Trophoblast cell (in vitro differentiated cells and primary cell): ENCODE measurements around the gene MED10.
"Not testable (repeated sequence)": the region's sequence is repeated elsewhere in the genome, so short reads cannot be mapped to it uniquely, and the experiment has no call there.

Experiments used
- DNase-seq, 2 donors: peaks; one replicate each; pipeline ENCODE4 v3.0.0-alpha.2; 2016
- H2AFZ ChIP-seq: 2 replicates; pipeline ENCODE4 v1.6.1; 2013; ENCODE audit warnings: low read length, moderate library complexity, mild to moderate bottlenecking; ENCODE audit not compliant: insufficient read depth, poor library complexity
- H2AK5ac ChIP-seq: 2 replicates; pipeline ENCODE4 v1.6.1; 2013; ENCODE audit warnings: mild to moderate bottlenecking, low read length
- H2BK120ac ChIP-seq: 2 replicates; pipeline ENCODE4 v1.6.1; 2013; ENCODE audit warnings: low read length, mild to moderate bottlenecking, moderate library complexity; ENCODE audit not compliant: insufficient read depth, poor library complexity
- H2BK12ac ChIP-seq: 2 replicates; pipeline ENCODE4 v1.6.1; 2013; ENCODE audit warnings: mild to moderate bottlenecking, low read length, moderate library complexity
- H2BK5ac ChIP-seq: 2 replicates; pipeline ENCODE4 v1.6.1; 2013; ENCODE audit warnings: low read length, low read depth, moderate library complexity, mild to moderate bottlenecking; ENCODE audit not compliant: poor library complexity
- H3K14ac ChIP-seq: 2 replicates; pipeline ENCODE4 v1.6.1; 2013; ENCODE audit warnings: mild to moderate bottlenecking, low read length
- H3K18ac ChIP-seq: 2 replicates; pipeline ENCODE4 v1.6.1; 2013; ENCODE audit warnings: mild to moderate bottlenecking, low read length
- H3K23ac ChIP-seq: 2 replicates; pipeline ENCODE4 v1.6.1; 2013; ENCODE audit warnings: low read length
- H3K27ac ChIP-seq: 2 replicates; pipeline ENCODE4 v1.5.1; 2013; ENCODE audit warnings: low read depth, mild to moderate bottlenecking, inconsistent platforms, low read length, moderate library complexity
- H3K27me3 ChIP-seq: 2 replicates; pipeline ENCODE4 v1.6.1; 2013; ENCODE audit warnings: inconsistent platforms, mild to moderate bottlenecking, low read length, moderate library complexity; ENCODE audit not compliant: insufficient read depth
- H3K36me3 ChIP-seq, 2 experiments: 1 replicate in 1 of 2; 2 replicates in 1 of 2; pipeline ENCODE4 v1.6.1; 2013; ENCODE audit warnings: low read length in 2 of 2, mild to moderate bottlenecking in 2 of 2, moderate library complexity in 1 of 2; ENCODE audit not compliant: insufficient read depth in 2 of 2, control insufficient read depth in 1 of 2
- H3K4ac ChIP-seq: 2 replicates; pipeline ENCODE4 v1.6.1; 2013; ENCODE audit warnings: low read depth, mild to moderate bottlenecking, low read length, moderate library complexity
- H3K4me1 ChIP-seq, 2 experiments: 1 replicate in 1 of 2; 2 replicates in 1 of 2; pipeline ENCODE4 v1.6.1; 2013; ENCODE audit warnings: low read length in 2 of 2, mild to moderate bottlenecking in 2 of 2, moderate library complexity in 1 of 2; ENCODE audit not compliant: insufficient read depth in 2 of 2, control insufficient read depth in 1 of 2
- H3K4me2 ChIP-seq: 2 replicates; pipeline ENCODE4 v1.6.1; 2013; ENCODE audit warnings: inconsistent platforms, mild to moderate bottlenecking, low read length, moderate library complexity
- H3K4me3 ChIP-seq: 2 replicates; pipeline ENCODE4 v1.5.1; 2013; ENCODE audit warnings: mild to moderate bottlenecking, low read depth, low read length, inconsistent platforms
- H3K79me1 ChIP-seq: one replicate; pipeline ENCODE4 v1.6.1; 2013; ENCODE audit warnings: low read length
- H3K79me2 ChIP-seq: 2 replicates; pipeline ENCODE4 v1.6.1; 2013; ENCODE audit warnings: low read length, mild to moderate bottlenecking; ENCODE audit not compliant: control insufficient read depth, insufficient read depth, poor library complexity
- H3K9ac ChIP-seq: 2 replicates; pipeline ENCODE4 v1.6.1; 2013; ENCODE audit warnings: mild to moderate bottlenecking, low read length
- H3K9me3 ChIP-seq: 2 replicates; pipeline ENCODE4 v1.6.1; 2013; ENCODE audit warnings: low read depth, mild to moderate bottlenecking, control low read depth, inconsistent platforms, low read length; ENCODE audit not compliant: insufficient read depth
- H4K12ac ChIP-seq: 2 replicates; pipeline ENCODE4 v1.6.1; 2013; ENCODE audit warnings: low read depth, mild to moderate bottlenecking, low read length, moderate library complexity
- H4K8ac ChIP-seq: 2 replicates; pipeline ENCODE4 v1.6.1; 2013; ENCODE audit warnings: low read depth, mild to moderate bottlenecking, low read length, moderate library complexity
- H4K91ac ChIP-seq: one replicate; pipeline ENCODE4 v1.6.1; 2013; ENCODE audit warnings: low read depth, mild to moderate bottlenecking, low read length, moderate library complexity
- WGBS: extraction: QIAGEN DNeasy Blood & Tissue Kit; methylation state at CpG from one replicate; pipeline ENCODE4 v1.1.7; 2013; ENCODE audit warnings: missing lambda C conversion rate; ENCODE audit not compliant: insufficient read length, insufficient coverage; ENCODE audit errors: extremely low coverage; 5-methylcytosine and 5-hydroxymethylcytosine counted together

The MED10 gene

DNA sequence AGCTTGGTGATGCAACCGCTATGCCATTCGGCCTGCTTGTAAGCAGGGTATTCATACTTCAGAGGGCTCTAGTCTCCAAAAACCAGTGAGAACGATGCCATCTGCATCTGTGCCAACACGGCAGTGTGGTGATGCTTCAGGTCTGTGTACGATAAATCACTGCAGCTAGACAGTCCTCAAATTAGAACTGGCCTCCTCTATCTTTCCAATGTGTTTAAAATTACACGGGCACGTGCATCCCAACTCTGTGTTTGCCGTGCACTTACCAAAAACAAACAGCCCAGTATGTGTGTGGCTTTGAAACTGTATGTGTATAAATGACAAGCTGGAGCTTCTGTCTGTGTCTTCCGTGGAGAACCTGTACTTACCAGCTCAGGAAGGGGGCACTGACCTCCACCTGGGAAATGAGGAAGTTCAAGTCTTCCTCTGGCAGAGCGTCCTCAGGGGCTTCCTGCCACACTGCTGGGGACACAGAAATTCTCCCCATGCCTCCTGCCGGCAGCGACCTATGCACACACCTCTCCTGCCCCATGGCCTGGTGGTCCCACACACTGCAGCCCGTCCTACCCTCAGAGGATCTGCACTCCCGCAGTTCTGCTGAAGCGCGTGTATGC lies 12.3 kb downstream of the MED10 start:
- H3K36me3 ChIP-seq = peaks cover 16 to 18% of the 10 kb centered on the region in 2 experiments
- no peak overlapping the region for H4K91ac ChIP-seq
- DNase-seq = no peak
- no peaks in the 10 kb centered on the region for H3K4me1 ChIP-seq
- H2BK5ac ChIP-seq = no peak overlapping the region
- no peak overlapping the region for H4K12ac ChIP-seq
- no peak overlapping the region for H3K14ac ChIP-seq
- H3K9ac ChIP-seq = no peak overlapping the region
- H3K79me1 ChIP-seq = no peaks in the 10 kb centered on the region
- H2AK5ac ChIP-seq = no peak overlapping the region
- H3K18ac ChIP-seq = no peak overlapping the region
- H3K27ac ChIP-seq = no peak overlapping the region
- no peak overlapping the region for H2BK120ac ChIP-seq
- no peak overlapping the region for H3K4me3 ChIP-seq
- H3K23ac ChIP-seq = no peak overlapping the region
- no peaks in the 10 kb centered on the region for H3K27me3 ChIP-seq
- no peak overlapping the region for H3K4me2 ChIP-seq
- WGBS = no CpG with 5 or more reads among the region's 16 CpGs
- no peak overlapping the region for H4K8ac ChIP-seq
- H2BK12ac ChIP-seq = no peak overlapping the region
- H3K79me2 ChIP-seq = no peaks in the 10 kb centered on the region
- peaks cover 8% of the 10 kb centered on the region for H3K9me3 ChIP-seq
- no peak overlapping the region for H3K4ac ChIP-seq
- H2AFZ ChIP-seq = no peak overlapping the region

DNA sequence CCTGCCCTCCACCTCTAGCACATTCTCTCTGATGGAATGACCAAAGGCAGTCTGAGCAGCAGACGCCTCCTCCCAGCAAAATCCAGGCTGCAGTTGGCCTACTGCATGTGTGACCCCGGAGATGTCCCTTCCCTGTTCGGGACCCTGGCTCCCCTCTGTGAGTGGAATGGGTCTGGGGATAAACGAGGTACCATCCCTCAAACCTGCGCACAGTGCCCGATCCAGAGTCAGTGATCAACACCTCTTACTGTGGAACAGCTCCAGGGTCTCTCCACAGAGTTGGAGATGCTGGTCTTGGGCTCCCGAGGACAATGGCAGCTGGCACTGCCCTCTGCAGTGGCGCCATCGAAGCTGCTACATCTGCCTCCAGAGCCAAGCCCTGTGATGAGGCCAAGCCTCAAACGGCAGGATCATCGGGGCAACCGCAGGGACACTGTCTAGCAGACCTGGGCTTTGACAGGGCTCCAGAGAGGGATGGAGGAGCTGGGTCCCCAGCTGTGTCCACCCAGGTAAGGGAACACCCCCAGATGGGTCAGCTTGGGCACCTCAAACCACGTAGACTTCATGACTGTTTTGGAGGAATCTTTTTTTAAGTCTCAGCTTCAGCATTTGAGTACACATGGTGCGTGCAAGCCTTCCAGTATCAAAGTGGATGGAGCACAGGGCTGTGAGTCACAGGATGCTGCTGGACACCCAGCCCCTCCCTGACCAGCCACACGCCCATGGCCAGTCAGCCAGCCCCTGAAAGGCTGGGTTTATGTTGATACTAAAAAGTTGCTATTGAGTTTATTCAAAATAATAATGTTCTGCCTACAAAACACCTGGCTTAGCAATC lies 13.0 kb downstream of the MED10 start:
- Histone ChIP-seq H2AFZ (no peak overlapping the region), H3K4me2 (no peak overlapping the region), H3K4me1 (no peaks in the 10 kb centered on the region), H3K4me3 (peak overlapping the region; percentile 48), H4K91ac (no peak overlapping the region), H2BK5ac (no peak overlapping the region), H3K4ac (no peak overlapping the region), H2BK12ac (no peak overlapping the region), H2BK120ac (no peak overlapping the region), H3K27me3 (no peaks in the 10 kb centered on the region), H3K79me1 (no peaks in the 10 kb centered on the region), H3K23ac (no peak overlapping the region), H3K79me2 (no peaks in the 10 kb centered on the region), H4K8ac (no peak overlapping the region), H2AK5ac (no peak overlapping the region), H3K14ac (no peak overlapping the region), H3K18ac (no peak overlapping the region), H3K27ac (no peak overlapping the region), H4K12ac (no peak overlapping the region), H3K36me3 (peaks cover 10 to 12% of the 10 kb centered on the region in 2 experiments), H3K9me3 (peaks cover 8% of the 10 kb centered on the region), H3K9ac (no peak overlapping the region)
- WGBS = no CpG with 5 or more reads among the region's 15 CpGs
- no peak for DNase-seq

DNA sequence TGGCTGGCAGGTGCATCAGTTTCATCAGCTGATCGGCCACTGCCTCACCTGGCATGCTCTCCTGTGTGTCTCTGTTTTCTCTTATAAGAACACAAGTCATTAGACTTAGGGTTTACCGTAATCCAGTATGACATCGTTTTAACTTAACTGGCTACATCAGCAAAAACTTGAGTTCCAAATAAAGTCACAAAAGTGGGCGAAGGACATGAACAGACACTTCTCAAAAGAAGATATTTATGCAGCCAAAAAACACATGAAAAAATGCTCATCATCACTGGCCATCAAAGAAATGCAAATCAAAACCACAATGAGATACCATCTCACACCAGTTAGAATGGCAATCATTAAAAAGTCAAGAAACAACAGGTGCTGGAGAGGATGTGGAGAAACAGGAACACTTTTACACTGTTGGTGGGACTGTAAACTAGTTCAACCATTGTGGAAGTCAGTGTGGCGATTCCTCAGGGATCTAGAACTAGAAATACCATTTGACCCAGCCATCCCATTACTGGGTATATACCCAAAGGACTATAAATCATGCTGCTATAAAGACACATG lies 14.8 kb downstream of the MED10 start:
- H3K9me3 ChIP-seq, H3K23ac ChIP-seq, H3K18ac ChIP-seq, H3K79me1 ChIP-seq, H4K91ac ChIP-seq, H2BK12ac ChIP-seq, H2BK5ac ChIP-seq, H3K9ac ChIP-seq, DNase-seq, H3K14ac ChIP-seq, H2AFZ ChIP-seq, H3K4me2 ChIP-seq, H3K27me3 ChIP-seq, H3K4me3 ChIP-seq, H4K12ac ChIP-seq, H2AK5ac ChIP-seq, H3K27ac ChIP-seq, H2BK120ac ChIP-seq, H3K36me3 ChIP-seq, H4K8ac ChIP-seq, H3K4me1 ChIP-seq, H3K79me2 ChIP-seq, H3K4ac ChIP-seq: not testable (repeated sequence)
- WGBS = no CpG with 5 or more reads among the region's 5 CpGs

DNA sequence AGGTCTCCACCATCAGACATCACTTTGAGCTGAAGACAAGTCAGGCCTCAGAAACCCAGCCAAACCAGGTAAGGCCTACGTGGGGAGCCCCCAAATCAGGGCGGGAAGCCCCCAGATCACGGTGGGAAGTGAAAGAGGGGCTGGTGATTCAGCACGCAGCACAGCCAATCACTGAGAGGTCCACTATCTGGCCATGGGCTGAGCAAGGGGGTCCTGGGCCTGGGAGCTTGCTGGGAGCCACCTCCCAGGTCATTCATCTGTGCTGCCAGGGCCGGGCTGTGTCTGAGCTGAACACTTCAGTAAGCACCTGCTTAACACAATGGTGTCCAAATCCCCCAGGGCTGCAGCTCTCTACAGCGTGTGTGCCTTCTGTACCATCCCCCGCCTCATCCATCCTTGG lies 15.5 kb downstream of the MED10 start:
- DNase-seq = no peak
- Histone ChIP-seq H2BK120ac (no peak overlapping the region), H3K18ac (no peak overlapping the region), H4K91ac (no peak overlapping the region), H2AFZ (no peak overlapping the region), H2AK5ac (no peak overlapping the region), H2BK5ac (no peak overlapping the region), H4K12ac (no peak overlapping the region), H3K9ac (no peak overlapping the region), H3K4me1 (peaks cover 0 to 4% of the 10 kb centered on the region in 2 experiments), H3K4me2 (no peak overlapping the region), H4K8ac (no peak overlapping the region), H3K79me2 (no peaks in the 10 kb centered on the region), H3K14ac (no peak overlapping the region), H3K4ac (no peak overlapping the region), H3K9me3 (peaks cover 8% of the 10 kb centered on the region), H3K23ac (no peak overlapping the region), H3K4me3 (no peak overlapping the region), H3K27ac (no peak overlapping the region), H2BK12ac (no peak overlapping the region), H3K79me1 (no peaks in the 10 kb centered on the region), H3K36me3 (peaks cover 0 to 2% of the 10 kb centered on the region in 2 experiments), H3K27me3 (no peaks in the 10 kb centered on the region)
- no CpG with 5 or more reads among the region's 7 CpGs for WGBS
